Hematopoietic multipotent progenitor cell (in vitro differentiated cells): ENCODE measurements around the gene HYDIN. TPM values are rescaled to one million over a fixed set of nuclear protein-coding genes. Genes with fewer than 3 reads are reported as not detected.
"Not testable (repeated sequence)": the region's sequence is repeated elsewhere in the genome, so short reads cannot be mapped to it uniquely, and the experiment has no call there.

Experiments used
- DNase-seq, 3 donors: peaks; one replicate each; pipeline ENCODE4 v3.0.0-alpha.2; 2011 to 2015; ENCODE audit warnings: low read depth in 2 of 3, low spot score in 2 of 3
- total RNA-seq: library from RNA; depleted of rRNA; stranded (reverse); fragments of >200 nt; gene quantifications from one replicate; pipeline ENCODE4 v1.2.3, GENCODE V29; 2012

The HYDIN gene
- total RNA-seq, 1 donor = 0.27 TPM

GRCh38 chr16:71009440-71010223 is 220.9 kb downstream of the HYDIN start:
- not testable (repeated sequence) for DNase-seq

- DNase-seq = not testable (repeated sequence)
Observed at GRCh38 chr16:71006516-71006915, 224.0 kb downstream of the HYDIN start.

- DNase-seq = peak in 1 of 3 donors; percentile 36
Observed at GRCh38 chr16:70999735-71000134, 230.8 kb downstream of the HYDIN start.

GRCh38 chr16:70995799-70996198 is 234.7 kb downstream of the HYDIN start:
- not testable (repeated sequence) for DNase-seq

GRCh38 chr16:70992511-70992910 is 238.0 kb downstream of the HYDIN start:
- not testable (repeated sequence) for DNase-seq

GRCh38 chr16:70987019-70987715 is 243.4 kb downstream of the HYDIN start:
- not testable (repeated sequence) for DNase-seq

- DNase-seq = not testable (repeated sequence)
Observed at GRCh38 chr16:70984675-70985074, 245.8 kb downstream of the HYDIN start.

GRCh38 chr16:70968332-70968731 is 262.2 kb downstream of the HYDIN start:
- not testable (repeated sequence) for DNase-seq

GRCh38 chr16:70960169-70960568 is 270.4 kb downstream of the HYDIN start:
- DNase-seq = not testable (repeated sequence)

GRCh38 chr16:70954922-70955321 is 275.6 kb downstream of the HYDIN start:
- not testable (repeated sequence) for DNase-seq

GRCh38 chr16:70953824-70954223 is 276.7 kb downstream of the HYDIN start:
- DNase-seq = not testable (repeated sequence)

- DNase-seq = not testable (repeated sequence)
Observed at GRCh38 chr16:70943551-70943950, 287.0 kb downstream of the HYDIN start.

GRCh38 chr16:70939690-70940359 is 290.7 kb downstream of the HYDIN start:
- DNase-seq = not testable (repeated sequence)

- not testable (repeated sequence) for DNase-seq
Observed at GRCh38 chr16:70936781-70937525, 293.6 kb downstream of the HYDIN start.

- DNase-seq = not testable (repeated sequence)
Observed at GRCh38 chr16:70935325-70935724, 295.2 kb downstream of the HYDIN start.

- not testable (repeated sequence) for DNase-seq
Observed at GRCh38 chr16:70933746-70934145, 296.8 kb downstream of the HYDIN start.

- not testable (repeated sequence) for DNase-seq
Observed at GRCh38 chr16:70930757-70931156, 299.8 kb downstream of the HYDIN start.

- DNase-seq = not testable (repeated sequence)
Observed at GRCh38 chr16:70922164-70922563, 308.4 kb downstream of the HYDIN start.

- DNase-seq = not testable (repeated sequence)
Observed at GRCh38 chr16:70920661-70921060, 309.9 kb downstream of the HYDIN start.

GRCh38 chr16:70888208-70888607 is 342.3 kb downstream of the HYDIN start:
- not testable (repeated sequence) for DNase-seq
